Smooth muscle cell (in vitro differentiated cells): ENCODE measurements around the gene FAM234A. TPM values are rescaled to one million over a fixed set of nuclear protein-coding genes. Genes with fewer than 3 reads are reported as not detected.
"Not testable (repeated sequence)": the region's sequence is repeated elsewhere in the genome, so short reads cannot be mapped to it uniquely, and the experiment has no call there.

Experiments
- DNase-seq: peaks from one replicate; lab custom pipeline; 2025; ENCODE audit not compliant: unreplicated experiment; lab: John Stamatoyannopoulos, UW
- H2AFZ ChIP-seq: fragments of 200-600 bp; sonication (generic); 2 replicates; pipeline ENCODE4 v1.6.0; 2016; ENCODE audit warnings: antibody characterized with exemption, low read depth, mild to moderate bottlenecking
- H3F3A ChIP-seq: fragments of 200-600 bp; sonication (generic); 2 replicates; pipeline ENCODE4 v1.6.0; 2017; ENCODE audit warnings: antibody characterized with exemption, low read depth
- H3K27ac ChIP-seq: fragments of 200-600 bp; sonication (generic); 2 replicates; pipeline ENCODE4 v1.5.1; 2016; ENCODE audit warnings: low read depth, mild to moderate bottlenecking
- H3K27me3 ChIP-seq: fragments of 200-600 bp; sonication (generic); 2 replicates; pipeline ENCODE4 v1.6.1; 2016; ENCODE audit warnings: low read depth, mild to moderate bottlenecking
- H3K36me3 ChIP-seq: fragments of 200-600 bp; sonication (generic); 2 replicates; pipeline ENCODE4 v1.5.1; 2016; ENCODE audit warnings: low read depth
- H3K4me1 ChIP-seq: fragments of 200-600 bp; sonication (generic); 2 replicates; pipeline ENCODE4 v1.5.1; 2016; ENCODE audit warnings: low read depth
- H3K4me2 ChIP-seq: fragments of 200-600 bp; sonication (generic); 2 replicates; pipeline ENCODE4 v1.6.0; 2016; ENCODE audit warnings: mild to moderate bottlenecking
- H3K4me3 ChIP-seq: fragments of 200-600 bp; sonication (generic); 2 replicates; pipeline ENCODE4 v1.5.1; 2016; ENCODE audit warnings: mild to moderate bottlenecking
- H3K79me2 ChIP-seq: fragments of 200-600 bp; sonication (generic); 2 replicates; pipeline ENCODE4 v1.6.0; 2016; ENCODE audit warnings: low read depth, mild to moderate bottlenecking
- H3K9ac ChIP-seq: fragments of 200-600 bp; sonication (generic); 2 replicates; pipeline ENCODE4 v1.6.0; 2016; ENCODE audit warnings: low read depth
- H3K9me3 ChIP-seq: fragments of 200-600 bp; sonication (generic); replicated peaks from 2 replicates; pipeline ENCODE4 v1.5.1; 2016; ENCODE audit warnings: low read depth
- H4K20me1 ChIP-seq: fragments of 200-600 bp; sonication (generic); 2 replicates; pipeline ENCODE4 v1.6.0; 2016; ENCODE audit warnings: low read depth
- CTCF ChIP-seq: fragments of 200-600 bp; sonication (generic); IDR thresholded peaks from 2 replicates; pipeline ENCODE4 v1.5.1; 2017; ENCODE audit warnings: borderline replicate concordance, mild to moderate bottlenecking, antibody characterized with exemption; ENCODE audit not compliant: insufficient read depth, poor library complexity, severe bottlenecking
- WGBS: methylation state at CpG from one replicate; pipeline ENCODE4 v1.1.7; 2016; ENCODE audit warnings: low lambda C conversion rate; 5-methylcytosine and 5-hydroxymethylcytosine counted together
- polyA plus RNA-seq: library from polyadenylated mRNA; unstranded; fragments of >200 nt; fragmentation: Nextera tagmentation; extraction: Ambion mirVana; gene quantifications from 2 replicates; pipeline ENCODE4 v1.2.1, GENCODE V29; 2016
- total RNA-seq: library from RNA; depleted of rRNA; stranded (reverse); fragments of >200 nt; gene quantifications from 2 replicates; pipeline ENCODE4 v1.2.3, GENCODE V29; 2014

Gene FAM234A
- total and polyA plus RNA-seq, 2 experiments from 2014 or later = 83.7 to 87.3 TPM

GRCh38 chr16:266258-267164, 31.9 kb downstream of the FAM234A start:
- H3F3A ChIP-seq = no peaks in the 10 kb centered on the region
- H3K9ac ChIP-seq = no peak overlapping the region
- H3K27ac ChIP-seq = no peak overlapping the region
- H3K36me3 ChIP-seq = no peaks in the 10 kb centered on the region
- WGBS = 92% methylated on average over 25 of the region's 25 CpGs
- no peak overlapping the region for H3K4me2 ChIP-seq
- no peaks in the 10 kb centered on the region for H4K20me1 ChIP-seq
- DNase-seq = no peak
- H3K4me3 ChIP-seq = no peak overlapping the region
- no peak overlapping the region for H2AFZ ChIP-seq
- TF ChIP-seq CTCF = no peak
- H3K4me1 ChIP-seq = no peaks in the 10 kb centered on the region
- H3K9me3 ChIP-seq = no peaks in the 10 kb centered on the region
- H3K79me2 ChIP-seq = no peaks in the 10 kb centered on the region
- H3K27me3 ChIP-seq = no peaks in the 10 kb centered on the region

- H4K20me1 ChIP-seq, H3K4me2 ChIP-seq, H2AFZ ChIP-seq, H3K9ac ChIP-seq, DNase-seq, H3K79me2 ChIP-seq, H3K36me3 ChIP-seq, H3K27ac ChIP-seq, H3K27me3 ChIP-seq, H3K9me3 ChIP-seq, H3K4me3 ChIP-seq, H3F3A ChIP-seq, H3K4me1 ChIP-seq: not testable (repeated sequence)
- WGBS = 98% methylated on average over 17 of the region's 17 CpGs
Measured at GRCh38 chr16:267562-267961, 32.9 kb downstream of the FAM234A start.

- no peak for TF ChIP-seq CTCF
- H3K9me3 ChIP-seq = no peaks in the 10 kb centered on the region
- no peak overlapping the region for H3K4me2 ChIP-seq
Measured at GRCh38 chr16:268141-269053, 33.8 kb downstream of the FAM234A start.

GRCh38 chr16:269061-269796, 34.6 kb downstream of the FAM234A start:
- Histone ChIP-seq H3K27me3 (no peaks in the 10 kb centered on the region), H3K79me2 (no peaks in the 10 kb centered on the region), H3F3A (no peaks in the 10 kb centered on the region), H3K4me3 (no peak overlapping the region), H3K9ac (no peak overlapping the region), H3K4me1 (no peaks in the 10 kb centered on the region), H3K27ac (no peak overlapping the region), H2AFZ (no peak overlapping the region), H3K9me3 (no peaks in the 10 kb centered on the region), H3K4me2 (no peak overlapping the region), H4K20me1 (no peaks in the 10 kb centered on the region), H3K36me3 (no peaks in the 10 kb centered on the region)
- no peak for TF ChIP-seq CTCF
- 94% methylated on average over 22 of the region's 24 CpGs for WGBS
- DNase-seq = no peak

More at GRCh38 chr16:268141-269053, 33.8 kb downstream of the FAM234A start:
- no peak overlapping the region for H3K9ac ChIP-seq
- no peaks in the 10 kb centered on the region for H3K4me1 ChIP-seq
- no peaks in the 10 kb centered on the region for H3K36me3 ChIP-seq
- no peak for DNase-seq
- no peaks in the 10 kb centered on the region for H3K79me2 ChIP-seq
- no peaks in the 10 kb centered on the region for H3K27me3 ChIP-seq
- H3F3A ChIP-seq = no peaks in the 10 kb centered on the region
- H3K4me3 ChIP-seq = no peak overlapping the region
- 90% methylated on average over 40 of the region's 40 CpGs for WGBS
- H3K27ac ChIP-seq = no peak overlapping the region
- H4K20me1 ChIP-seq = no peaks in the 10 kb centered on the region
- H2AFZ ChIP-seq = no peak overlapping the region
